ENCODE measurements around the gene HS3ST5. TPM values are rescaled to one million over a fixed set of nuclear protein-coding genes. Genes with fewer than 3 reads are reported as not detected.

Gene HS3ST5
- total RNA-seq, 4 donors from 2014 or later = not detected

- no peak overlapping the region for H3K4me3 ChIP-seq (ENCODE audit: low read depth, poor library complexity, severe bottlenecking)
- 80 to 81% methylated on average over 2 of the region's 2 CpGs for WGBS, 2 donors
- intact Hi-C loops (cut with DNase I; ENCODE audit: low total_unique reads) = no loop called here
- DNase-seq (ENCODE audit: low spot score in 2 of 2) = no peak
- TF ChIP-seq POLR2A (IDR thresholded peaks at IDR 0.05) (no peak), CTCF (IDR thresholded peaks at IDR 0.05) (no peak)
These were observed 332.3 kb downstream of the HS3ST5 start for GRCh38 chr6:114010540-114010939.

GRCh38 chr6:114009192-114009591 lies 333.6 kb downstream of the HS3ST5 start:
- H3K4me3 ChIP-seq (ENCODE audit: low read depth, poor library complexity, severe bottlenecking) = no peak overlapping the region
- 60 to 67% methylated on average over 2 of the region's 2 CpGs for WGBS, 2 donors
- DNase-seq (ENCODE audit: low spot score in 2 of 2) = no peak
- intact Hi-C loops (cut with DNase I; ENCODE audit: low total_unique reads) = no loop called here
- TF ChIP-seq POLR2A (IDR thresholded peaks at IDR 0.05) = no peak
- TF ChIP-seq CTCF (IDR thresholded peaks at IDR 0.05) = no peak

- intact Hi-C loops (cut with DNase I; ENCODE audit: low total_unique reads) = no loop called here
- H3K4me3 ChIP-seq (ENCODE audit: low read depth, poor library complexity, severe bottlenecking) = no peak overlapping the region
- no peak for TF ChIP-seq CTCF (IDR thresholded peaks at IDR 0.05)
- no peak for TF ChIP-seq POLR2A (IDR thresholded peaks at IDR 0.05)
- no peak for DNase-seq (ENCODE audit: low spot score in 2 of 2)
- 76% methylated on average over 4 of the region's 4 CpGs for WGBS, 2 donors
These were observed 334.5 kb downstream of the HS3ST5 start for GRCh38 chr6:114008331-114008730.

- H3K4me3 ChIP-seq (ENCODE audit: low read depth, poor library complexity, severe bottlenecking) = no peak overlapping the region
- TF ChIP-seq POLR2A (IDR thresholded peaks at IDR 0.05) (no peak), CTCF (IDR thresholded peaks at IDR 0.05) (no peak)
- intact Hi-C loops (cut with DNase I; ENCODE audit: low total_unique reads) = no loop called here
- no peak for DNase-seq (ENCODE audit: low spot score in 2 of 2)
- 73 to 87% methylated on average over 2 of the region's 2 CpGs for WGBS, 2 donors
These were observed 335.3 kb downstream of the HS3ST5 start for GRCh38 chr6:114007516-114007915.
